ENCODE measurements around the gene SMARCA2.

DNA sequence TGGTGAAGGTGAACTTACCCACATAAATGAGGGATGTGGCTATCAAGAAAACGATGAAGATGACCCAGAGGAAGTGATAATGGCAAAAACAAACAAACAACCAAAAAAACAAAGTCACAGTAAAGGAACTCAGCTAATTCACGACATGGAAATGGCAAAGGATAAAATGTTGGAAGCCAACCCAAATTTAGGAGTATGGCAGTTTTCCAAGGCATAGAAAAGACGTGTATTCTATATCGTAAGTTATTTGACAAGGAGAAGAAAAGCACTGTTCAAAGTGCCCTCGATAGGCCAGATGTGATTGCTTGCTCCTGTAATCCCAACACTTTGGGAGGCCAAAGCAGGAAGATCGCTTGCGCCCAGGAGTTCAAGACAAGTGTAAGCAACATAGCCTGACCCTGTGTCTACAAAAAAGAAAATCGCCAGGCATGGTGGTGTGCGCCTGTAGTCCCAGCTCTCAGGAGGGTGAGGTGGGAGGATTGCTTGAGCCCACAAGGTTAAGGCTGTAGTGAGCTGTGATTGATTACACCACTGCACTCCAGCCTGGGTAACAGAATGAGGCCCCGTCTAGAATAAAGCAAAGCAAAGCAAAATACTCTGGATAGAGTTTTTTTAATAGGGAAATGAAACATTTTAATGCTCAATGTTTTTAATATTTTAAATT, 138.0 kb downstream of the SMARCA2 start:
- TF ChIP-seq, protein P1, sequence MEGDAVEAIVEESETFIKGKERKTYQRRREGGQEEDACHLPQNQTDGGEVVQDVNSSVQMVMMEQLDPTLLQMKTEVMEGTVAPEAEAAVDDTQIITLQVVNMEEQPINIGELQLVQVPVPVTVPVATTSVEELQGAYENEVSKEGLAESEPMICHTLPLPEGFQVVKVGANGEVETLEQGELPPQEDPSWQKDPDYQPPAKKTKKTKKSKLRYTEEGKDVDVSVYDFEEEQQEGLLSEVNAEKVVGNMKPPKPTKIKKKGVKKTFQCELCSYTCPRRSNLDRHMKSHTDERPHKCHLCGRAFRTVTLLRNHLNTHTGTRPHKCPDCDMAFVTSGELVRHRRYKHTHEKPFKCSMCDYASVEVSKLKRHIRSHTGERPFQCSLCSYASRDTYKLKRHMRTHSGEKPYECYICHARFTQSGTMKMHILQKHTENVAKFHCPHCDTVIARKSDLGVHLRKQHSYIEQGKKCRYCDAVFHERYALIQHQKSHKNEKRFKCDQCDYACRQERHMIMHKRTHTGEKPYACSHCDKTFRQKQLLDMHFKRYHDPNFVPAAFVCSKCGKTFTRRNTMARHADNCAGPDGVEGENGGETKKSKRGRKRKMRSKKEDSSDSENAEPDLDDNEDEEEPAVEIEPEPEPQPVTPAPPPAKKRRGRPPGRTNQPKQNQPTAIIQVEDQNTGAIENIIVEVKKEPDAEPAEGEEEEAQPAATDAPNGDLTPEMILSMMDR (IDR thresholded peaks at IDR 0.05), result no peak
- no peak for TF ChIP-seq POLR2A (IDR thresholded peaks at IDR 0.05)

Data from adrenal gland (tissue), 5 donors.